H1 (cell line): Measurements from ENCODE around the gene TIMM10. TPM values are rescaled to one million over a fixed set of nuclear protein-coding genes. Genes with fewer than 3 reads are reported as not detected.
A peak's percentile ranks its signal among the peaks of the same experiment; 100 is the strongest.

Experiments
- CTCF ChIA-PET: fragments of 300-600 bp; sonication (Branson Sonifier 250); formaldehyde crosslinking; loops from one replicate; lab custom pipeline; 2021; ENCODE audit not compliant: partially characterized antibody; lab: Charles Lee
- POLR2A ChIA-PET: fragments of 300-600 bp; sonication (Branson Sonifier 250); formaldehyde crosslinking; loops from one replicate; lab custom pipeline; 2021; ENCODE audit warnings: inconsistent platforms; ENCODE audit not compliant: partially characterized antibody; lab: Charles Lee
- DNase-seq, 2 experiments: peaks; one replicate each; pipeline versions ENCODE4 v3.0.0 to v3.0.0-alpha.2; 2010 to 2022; ENCODE audit warnings: low spot score in 2 of 2, low read depth in 1 of 2, mixed read lengths in 1 of 2
- FAIRE-seq: peaks from 2 replicates; lab custom pipeline; 2011; peaks lifted over from hg19 to GRCh38; lab: Jason Lieb, UNC
- H2AFZ ChIP-seq: 2 replicates; pipeline ENCODE4 v1.8.1; 2012; ENCODE audit warnings: low read length, inconsistent platforms
- H2AK5ac ChIP-seq: 2 replicates; pipeline ENCODE4 v1.6.1; 2013; ENCODE audit warnings: low read depth, low read length
- H2BK120ac ChIP-seq: replicated peaks from 2 replicates; pipeline ENCODE3; 2013; ENCODE audit warnings: low read depth, low read length, inconsistent platforms
- H2BK12ac ChIP-seq: 2 replicates; pipeline ENCODE4 v1.6.1; 2013; ENCODE audit warnings: low read depth, low read length
- H2BK15ac ChIP-seq: 2 replicates; pipeline ENCODE4 v1.6.1; 2013; ENCODE audit warnings: low read length
- H2BK20ac ChIP-seq: 2 replicates; pipeline ENCODE4 v1.6.1; 2013; ENCODE audit warnings: low read length
- H2BK5ac ChIP-seq: 2 replicates; pipeline ENCODE4 v1.6.1; 2013; ENCODE audit warnings: low read depth, low read length
- H3K14ac ChIP-seq: 2 replicates; pipeline ENCODE4 v1.6.1; 2013; ENCODE audit warnings: inconsistent platforms; ENCODE audit not compliant: insufficient read length
- H3K18ac ChIP-seq: 2 replicates; pipeline ENCODE4 v1.6.1; 2013; ENCODE audit warnings: low read length; ENCODE audit errors: extremely low read depth
- H3K23ac ChIP-seq: 2 replicates; pipeline ENCODE4 v1.6.1; 2013; ENCODE audit warnings: inconsistent platforms; ENCODE audit not compliant: insufficient read length
- H3K23me2 ChIP-seq: 2 replicates; pipeline ENCODE4 v1.6.1; 2013; ENCODE audit warnings: low read depth, low read length
- H3K27ac ChIP-seq: 2 replicates; pipeline ENCODE4 v1.6.1; 2011; ENCODE audit warnings: low read depth, low read length, inconsistent platforms
- H3K27me3 ChIP-seq, 4 experiments: replicated peaks in 1 of 4; 1 replicate in 1 of 4; 2 replicates in 3 of 4; pipeline versions ENCODE4 v1.6.1 to v1.8.1; 2011 to 2013; ENCODE audit warnings: low read length in 3 of 4, mild to moderate bottlenecking in 3 of 4, inconsistent platforms in 2 of 4, mixed read lengths in 2 of 4, moderate library complexity in 1 of 4; ENCODE audit not compliant: control insufficient read depth in 3 of 4, insufficient read depth in 3 of 4; ENCODE audit errors: extremely low read depth in 1 of 4
- H3K36me3 ChIP-seq, 4 experiments: 2 replicates each; pipeline versions ENCODE4 v1.6.1 to v1.8.1; 2011 to 2013; ENCODE audit warnings: mild to moderate bottlenecking in 4 of 4, low read length in 3 of 4, moderate library complexity in 2 of 4, control low read depth in 1 of 4, inconsistent platforms in 1 of 4; ENCODE audit not compliant: insufficient read depth in 4 of 4, control insufficient read depth in 2 of 4
- H3K4ac ChIP-seq: replicated peaks from 2 replicates; pipeline ENCODE3; 2013; ENCODE audit warnings: low read length, low read depth, mixed read lengths, inconsistent platforms; ENCODE audit not compliant: insufficient read length
- H3K4me1 ChIP-seq, 4 experiments: replicated peaks in 1 of 4; 1 replicate in 1 of 4; 2 replicates in 3 of 4; pipeline versions ENCODE4 v1.6.1 to v1.8.1; 2011 to 2013; ENCODE audit warnings: low read length in 3 of 4, inconsistent platforms in 2 of 4, mixed read lengths in 1 of 4; ENCODE audit not compliant: insufficient read depth in 4 of 4, control insufficient read depth in 3 of 4
- H3K4me2 ChIP-seq, 2 experiments: 2 replicates each; pipeline versions ENCODE4 v1.6.1 to v1.8.1; 2011 to 2013; ENCODE audit warnings: low read depth in 2 of 2, low read length in 2 of 2, control low read depth in 1 of 2, inconsistent platforms in 1 of 2, mild to moderate bottlenecking in 1 of 2; ENCODE audit not compliant: insufficient read depth in 1 of 2
- H3K4me3 ChIP-seq, 4 experiments: fragments of 200-600, 300-600 bp in 1 of 4; sonication (generic), shearing (Covaris generic), sonication (Bioruptor Twin) in 1 of 4; 2 replicates each; pipeline versions ENCODE4 v1.5.1 to v1.8.1; 2011 to 2016; ENCODE audit warnings: low read length in 4 of 4, low read depth in 3 of 4, control low read depth in 2 of 4, inconsistent platforms in 2 of 4, mild to moderate bottlenecking in 2 of 4, mixed read lengths in 1 of 4, moderate library complexity in 1 of 4; ENCODE audit not compliant: insufficient read depth in 2 of 4; ENCODE audit errors: extremely low read depth in 1 of 4
- H3K56ac ChIP-seq: replicated peaks from 2 replicates; pipeline ENCODE3; 2013; ENCODE audit warnings: low read depth, mild to moderate bottlenecking, mixed read lengths, low read length, inconsistent platforms; ENCODE audit not compliant: insufficient read length
- H3K79me1 ChIP-seq: 2 replicates; pipeline ENCODE4 v1.6.1; 2013; ENCODE audit warnings: low read depth, low read length, control low read depth
- H3K79me2 ChIP-seq, 2 experiments: 2 replicates each; pipeline versions ENCODE4 v1.6.1 to v1.8.1; 2012 to 2013; ENCODE audit warnings: low read length in 2 of 2, mild to moderate bottlenecking in 2 of 2, inconsistent platforms in 1 of 2; ENCODE audit not compliant: insufficient read depth in 2 of 2, control insufficient read depth in 1 of 2
- H3K9ac ChIP-seq, 4 experiments: replicated peaks in 1 of 4; 1 replicate in 1 of 4; 2 replicates in 3 of 4; pipeline versions ENCODE4 v1.6.1 to v1.8.1; 2011 to 2013; ENCODE audit warnings: low read depth in 3 of 4, low read length in 3 of 4, control low read depth in 2 of 4, mild to moderate bottlenecking in 2 of 4, moderate library complexity in 2 of 4, inconsistent platforms in 1 of 4; ENCODE audit errors: extremely low read depth in 1 of 4
- H3K9me3 ChIP-seq, 2 experiments: 2 replicates each; pipeline versions ENCODE4 v1.6.1 to v1.8.1; 2012 to 2013; ENCODE audit warnings: mild to moderate bottlenecking in 2 of 2, moderate library complexity in 2 of 2, control low read depth in 1 of 2, inconsistent platforms in 1 of 2, low read depth in 1 of 2, low read length in 1 of 2, mixed read lengths in 1 of 2; ENCODE audit not compliant: insufficient read depth in 2 of 2
- H4K20me1 ChIP-seq, 2 experiments: replicated peaks in 1 of 2; 2 replicates each; pipeline versions ENCODE3 to v1.8.1; 2011 to 2013; ENCODE audit warnings: inconsistent platforms in 2 of 2, low read length in 2 of 2, mild to moderate bottlenecking in 1 of 2; ENCODE audit not compliant: insufficient read depth in 2 of 2, control insufficient read depth in 1 of 2
- H4K5ac ChIP-seq: 2 replicates; pipeline ENCODE4 v1.6.1; 2013; ENCODE audit warnings: low read length, low read depth, mixed read lengths, inconsistent platforms; ENCODE audit not compliant: insufficient read length
- H4K8ac ChIP-seq: 2 replicates; pipeline ENCODE4 v1.8.0; 2013; ENCODE audit warnings: mild to moderate bottlenecking, moderate library complexity, low read length, inconsistent platforms; ENCODE audit not compliant: insufficient read depth; ENCODE audit errors: extremely low read depth
- H4K91ac ChIP-seq: replicated peaks from 2 replicates; pipeline ENCODE3; 2013; ENCODE audit warnings: low read length, mixed read lengths, inconsistent platforms; ENCODE audit not compliant: insufficient read length
- WGBS, 2 experiments: shearing (Covaris generic) in 1 of 2; methylation state at CpG; one replicate each; pipeline versions ENCODE4 v1.1.6 to v1.1.7; 2013 to 2015; ENCODE audit warnings: low lambda C conversion rate in 2 of 2, mixed read lengths in 2 of 2, inconsistent platforms in 1 of 2, low coverage in 1 of 2, missing lambda C conversion rate in 1 of 2; ENCODE audit not compliant: insufficient replicate concordance in 2 of 2, insufficient coverage in 1 of 2, insufficient read length in 1 of 2; ENCODE audit errors: extremely low coverage in 1 of 2, missing lambda C conversion rate in 1 of 2; 5-methylcytosine and 5-hydroxymethylcytosine counted together
- polyA plus RNA-seq, 7 experiments: library from polyadenylated mRNA; depleted of rRNA in 3 of 7; stranded (reverse) in 5 of 7; unstranded in 2 of 7; fragments of >200 nt in 5 of 7; fragments of 200-250 nt in 2 of 7; gene quantifications; 1 replicate in 5 of 7; 2 replicates in 1 of 7; 4 replicates in 1 of 7; pipeline versions ENCODE4 v1.2.1 to v1.2.3, GENCODE V29; 2011 to 2013; ENCODE audit warnings: missing spikeins in 2 of 7, mixed read lengths in 2 of 7
- total RNA-seq: library from RNA; stranded (reverse); fragmentation: NEBNext Ultra II Directional; extraction: Animal tissue kit (Norgen Biotek cat#: 25700); gene quantifications from 2 replicates; pipeline ENCODE4 v1.2.1, GENCODE V29; 2021
- TF ChIP-seq, protein P1 (sequence below): IDR thresholded peaks from 2 replicates; pipeline ENCODE4 v1.6.1; 2012; ENCODE audit warnings: inconsistent platforms

Gene TIMM10
- total and polyA plus RNA-seq, 2 of the 8 experiments (the other 6 are each of a cell fraction or from before 2014, with no cell fraction given), result 117 to 227 TPM

DNA sequence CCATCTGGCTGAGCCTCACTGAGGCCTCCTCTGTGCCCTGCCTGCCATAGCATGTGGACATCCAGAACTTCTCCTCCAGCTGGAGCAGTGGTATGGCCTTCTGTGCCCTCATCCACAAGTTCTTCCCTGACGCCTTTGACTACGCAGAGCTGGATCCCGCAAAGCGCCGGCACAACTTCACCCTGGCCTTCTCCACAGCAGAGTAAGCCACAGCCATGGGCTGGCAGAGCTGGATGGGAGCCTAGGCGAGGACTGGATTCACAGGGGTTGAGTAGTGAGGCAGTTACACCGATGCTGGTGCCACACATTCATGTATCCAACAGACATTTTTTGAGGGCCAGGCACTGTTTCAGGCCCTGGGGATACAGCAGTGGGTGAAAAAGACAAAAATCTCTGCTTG, 15.9 kb upstream of the TIMM10 start:
- H3K23me2 ChIP-seq, result no peaks in the 10 kb centered on the region; the same call in 1 of the 2 replicates
- no peak overlapping the region for H2AFZ ChIP-seq
- peaks cover 0 to 15% (median 11%) of the 10 kb centered on the region in 4 experiments; a peak in 6 of 7 replicates for H3K4me1 ChIP-seq
- WGBS, 2 experiments, result 89% methylated on average over 5 of the region's 7 CpGs; no CpG with 5 or more reads in 1 of the 2 experiments
- no peaks in the 10 kb centered on the region for H3K79me2 ChIP-seq
- no peak overlapping the region for H3K56ac ChIP-seq
- no peak overlapping the region for H3K27ac ChIP-seq
- H2BK20ac ChIP-seq, result no peak overlapping the region
- H2BK15ac ChIP-seq, result 0 out of 2 replicates have a peak overlapping the region, but pooled peaks have one; percentile 40
- no peaks in the 10 kb centered on the region for H3K9me3 ChIP-seq
- no peak for DNase-seq
- no peak overlapping the region for H4K8ac ChIP-seq
- no peak overlapping the region for H2BK12ac ChIP-seq
- H3K79me1 ChIP-seq, result no peaks in the 10 kb centered on the region
- no peak overlapping the region for H3K18ac ChIP-seq
- no peak overlapping the region for H4K91ac ChIP-seq
- no peak overlapping the region for H2BK120ac ChIP-seq
- no peak overlapping the region for H3K14ac ChIP-seq
- TF ChIP-seq, protein P1, sequence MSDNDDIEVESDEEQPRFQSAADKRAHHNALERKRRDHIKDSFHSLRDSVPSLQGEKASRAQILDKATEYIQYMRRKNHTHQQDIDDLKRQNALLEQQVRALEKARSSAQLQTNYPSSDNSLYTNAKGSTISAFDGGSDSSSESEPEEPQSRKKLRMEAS, result no peak
- no peak overlapping the region for H3K9ac ChIP-seq
- H3K4me3 ChIP-seq, result no peak overlapping the region
- H2AK5ac ChIP-seq, result no peak overlapping the region
- ChIA-PET CTCF (interaction anchor here (0.8 to 5.5 kb wide), 9 partner anchors 11 to 207 kb away, joined by 3 to 34 read pairs (median 12); no protein-coding TSS in a partner anchor), POLR2A (interaction anchor here (0.6 to 7.2 kb wide), 6 partner anchors 19 to 102 kb away, joined by 3 to 47 read pairs (median 6); no protein-coding TSS in a partner anchor)
- FAIRE-seq, result no peak
- no peaks in the 10 kb centered on the region; a peak in 2 of 7 replicates for H3K27me3 ChIP-seq
- H3K4me2 ChIP-seq, result no peak overlapping the region
- H3K36me3 ChIP-seq, result peaks cover 2 to 19% (median 6%) of the 10 kb centered on the region in 4 experiments; a peak in 5 of 8 replicates
- H2BK5ac ChIP-seq, result no peak overlapping the region
- H3K23ac ChIP-seq, result no peak overlapping the region
- no peak overlapping the region for H4K5ac ChIP-seq
- no peak overlapping the region for H3K4ac ChIP-seq
- H4K20me1 ChIP-seq, result peaks cover 0 to 1% of the 10 kb centered on the region in 2 experiments
